NCI-H2107 (cell line): ENCODE measurements around the gene GPR61.
A peak's percentile ranks its signal among the peaks of the same experiment; 100 is the strongest.

Source experiments
- DNase-seq: peaks from one replicate; lab custom pipeline; 2025; lab: John Stamatoyannopoulos, UW

Gene GPR61

GRCh38 chr1:109539676-109540075 lies at the start of gene GPR61:
Gene GPR61, plus strand, starts transcription at chr1:109539872. Its CDS starts 3,151 bp downstream, at chr1:109543023.
- DNase-seq, result no peak

- DNase-seq, result no peak
Measured at GRCh38 chr1:109490029-109490933, 49.4 kb upstream of the GPR61 start.

GRCh38 chr1:109490934-109491302 lies 48.8 kb upstream of the GPR61 start:
- no peak for DNase-seq

GRCh38 chr1:109491372-109491771 lies 48.3 kb upstream of the GPR61 start:
- DNase-seq, result no peak

GRCh38 chr1:109492779-109493178 lies 46.9 kb upstream of the GPR61 start:
- no peak for DNase-seq

- DNase-seq, result no peak
Measured at GRCh38 chr1:109493227-109493626, 46.4 kb upstream of the GPR61 start.

- peak; percentile 87 for DNase-seq
Measured at GRCh38 chr1:109493805-109494539, 45.7 kb upstream of the GPR61 start, which contains the start of gene CYB561D1. Gene CYB561D1, plus strand, starts transcription at chr1:109494094. Its CDS starts 46 bp downstream, at chr1:109494140.

GRCh38 chr1:109495738-109496137 lies 43.9 kb upstream of the GPR61 start:
- no peak for DNase-seq

- no peak for DNase-seq
Measured at GRCh38 chr1:109497449-109498160, 42.1 kb upstream of the GPR61 start.

GRCh38 chr1:109498161-109498801 lies 41.4 kb upstream of the GPR61 start:
- DNase-seq, result no peak

- DNase-seq, result no peak
Measured at GRCh38 chr1:109499081-109499480, 40.6 kb upstream of the GPR61 start.

GRCh38 chr1:109499661-109500536 lies 39.8 kb upstream of the GPR61 start:
- DNase-seq, result no peak

- DNase-seq, result no peak
Measured at GRCh38 chr1:109500941-109501381, 38.7 kb upstream of the GPR61 start.

- DNase-seq, result no peak
Measured at GRCh38 chr1:109501644-109502363, 37.9 kb upstream of the GPR61 start.

- no peak for DNase-seq
Measured at GRCh38 chr1:109502364-109502851, 37.3 kb upstream of the GPR61 start.

GRCh38 chr1:109503935-109504334 lies 35.7 kb upstream of the GPR61 start:
- no peak for DNase-seq

GRCh38 chr1:109504974-109505373 lies 34.7 kb upstream of the GPR61 start:
- no peak for DNase-seq

- DNase-seq, result no peak
Measured at GRCh38 chr1:109508001-109508872, 31.4 kb upstream of the GPR61 start.

GRCh38 chr1:109508873-109509175 lies 30.8 kb upstream of the GPR61 start:
- DNase-seq, result no peak
